SK-N-SH treated with all-trans-retinoic acid at 6 μM for 48 hours (cell line): Measurements from ENCODE around the gene PGAM5.

Source experiments
- ATAC-seq: fragments of 200-7000 bp; cut with Tn5 transposase; 3 replicates; pipeline ENCODE4 v1.9.1; 2020; ENCODE audit warnings: mild to moderate bottlenecking, moderate library complexity
- ARNTL ChIP-seq: fragments of 450-650 bp; formaldehyde crosslinking; IDR thresholded peaks from 2 replicates; pipeline ENCODE4 v1.5.0; 2020; ENCODE audit warnings: low read depth, mild to moderate bottlenecking, moderate library complexity, borderline replicate concordance
- BACH2 ChIP-seq: fragments of 250-450 bp; sonication (Bioruptor Pico); IDR thresholded peaks from 2 replicates; pipeline ENCODE4 v1.9.0; 2021; ENCODE audit warnings: mild to moderate bottlenecking, borderline replicate concordance
- CSDC2 ChIP-seq: fragments of 250-450 bp; sonication (Bioruptor Pico); IDR thresholded peaks from 2 replicates; pipeline ENCODE4 v1.5.0; 2020; ENCODE audit warnings: mild to moderate bottlenecking, moderate library complexity
- CSRNP3 ChIP-seq: fragments of 250-450 bp; sonication (Bioruptor Pico); IDR thresholded peaks from 2 replicates; pipeline ENCODE4 v1.5.1; 2021; ENCODE audit warnings: mild to moderate bottlenecking, moderate library complexity
- ESRRG ChIP-seq: fragments of 250-450 bp; sonication (Bioruptor Pico); IDR thresholded peaks from 2 replicates; pipeline ENCODE4 v1.6.1; 2021; ENCODE audit warnings: mild to moderate bottlenecking
- GLIS3 ChIP-seq: fragments of 250-450 bp; sonication (Bioruptor Pico); IDR thresholded peaks from 2 replicates; pipeline ENCODE4 v1.5.0; 2020; ENCODE audit warnings: mild to moderate bottlenecking, moderate library complexity
- ISL1 ChIP-seq: fragments of 250-450 bp; sonication (Bioruptor Pico); IDR thresholded peaks from 2 replicates; pipeline ENCODE4 v2.1.2; 2022; ENCODE audit warnings: mild to moderate bottlenecking, moderate library complexity
- OSR1 ChIP-seq: fragments of 250-450 bp; sonication (Bioruptor Pico); IDR thresholded peaks from 2 replicates; pipeline ENCODE4 v1.8.0; 2022; ENCODE audit warnings: moderate library complexity, mild to moderate bottlenecking, inconsistent platforms
- PPARA ChIP-seq: fragments of 250-450 bp; sonication (Bioruptor Pico); IDR thresholded peaks from 2 replicates; pipeline ENCODE4 v1.5.0; 2020; ENCODE audit warnings: mild to moderate bottlenecking, borderline replicate concordance
- RARB ChIP-seq: fragments of 250-450 bp; sonication (Bioruptor Pico); IDR thresholded peaks from 2 replicates; pipeline ENCODE4 v1.8.0; 2021; ENCODE audit warnings: mild to moderate bottlenecking, moderate library complexity
- TCF4 ChIP-seq: fragments of 250-450 bp; sonication (Bioruptor Pico); IDR thresholded peaks from 2 replicates; pipeline ENCODE4 v1.8.0; 2021; ENCODE audit warnings: mild to moderate bottlenecking, moderate library complexity, borderline replicate concordance
- TOX ChIP-seq: fragments of 250-450 bp; sonication (Bioruptor Pico); IDR thresholded peaks from 2 replicates; pipeline ENCODE4 v1.8.0; 2021; ENCODE audit warnings: mild to moderate bottlenecking, moderate library complexity, borderline replicate concordance
- TSHZ2 ChIP-seq: fragments of 250-450 bp; sonication (Bioruptor Pico); IDR thresholded peaks from 2 replicates; pipeline ENCODE4 v1.5.0; 2020; ENCODE audit warnings: mild to moderate bottlenecking, moderate library complexity
- ZC3H10 ChIP-seq: fragments of 250-450 bp; sonication (Bioruptor Pico); IDR thresholded peaks from 2 replicates; pipeline ENCODE4 v1.5.1; 2021; ENCODE audit warnings: mild to moderate bottlenecking, moderate library complexity
- ZFP3 ChIP-seq: fragments of 250-450 bp; sonication (Bioruptor Pico); IDR thresholded peaks from 2 replicates; pipeline ENCODE4 v1.5.0; 2020; ENCODE audit warnings: mild to moderate bottlenecking, moderate library complexity
- ZFP30 ChIP-seq: fragments of 450-650 bp; formaldehyde crosslinking; IDR thresholded peaks from 2 replicates; pipeline ENCODE4 v1.5.0; 2022; ENCODE audit warnings: mild to moderate bottlenecking, moderate library complexity
- ZNF565 ChIP-seq: fragments of 450-650 bp; formaldehyde crosslinking; conservative IDR thresholded peaks from 2 replicates; pipeline ENCODE4 v1.5.0; 2020; ENCODE audit warnings: low read depth, mild to moderate bottlenecking, moderate library complexity
- ZNF70 ChIP-seq: fragments of 450-650 bp; formaldehyde crosslinking; IDR thresholded peaks from 2 replicates; pipeline ENCODE4 v1.5.0; 2020; ENCODE audit warnings: mild to moderate bottlenecking, moderate library complexity
- ZNF8 ChIP-seq: fragments of 450-650 bp; formaldehyde crosslinking; IDR thresholded peaks from 2 replicates; pipeline ENCODE4 v1.5.0; 2020; ENCODE audit warnings: mild to moderate bottlenecking, moderate library complexity
- TF ChIP-seq, protein P1 (sequence below): fragments of 250-450 bp; sonication (Bioruptor Pico); IDR thresholded peaks from 2 replicates; pipeline ENCODE4 v1.8.0; 2021; ENCODE audit warnings: low read depth, mild to moderate bottlenecking, moderate library complexity, borderline replicate concordance
- TF ChIP-seq, protein P2 (sequence below): fragments of 250-450 bp; sonication (Bioruptor Pico); IDR thresholded peaks from 2 replicates; pipeline ENCODE4 v1.8.0; 2020; ENCODE audit warnings: mild to moderate bottlenecking, moderate library complexity, borderline replicate concordance
- TF ChIP-seq, protein P3 (sequence below): fragments of 250-450 bp; sonication (Bioruptor Pico); IDR thresholded peaks from 2 replicates; pipeline ENCODE4 v1.5.1; 2020; ENCODE audit warnings: low read depth, mild to moderate bottlenecking, moderate library complexity

Gene PGAM5

DNA sequence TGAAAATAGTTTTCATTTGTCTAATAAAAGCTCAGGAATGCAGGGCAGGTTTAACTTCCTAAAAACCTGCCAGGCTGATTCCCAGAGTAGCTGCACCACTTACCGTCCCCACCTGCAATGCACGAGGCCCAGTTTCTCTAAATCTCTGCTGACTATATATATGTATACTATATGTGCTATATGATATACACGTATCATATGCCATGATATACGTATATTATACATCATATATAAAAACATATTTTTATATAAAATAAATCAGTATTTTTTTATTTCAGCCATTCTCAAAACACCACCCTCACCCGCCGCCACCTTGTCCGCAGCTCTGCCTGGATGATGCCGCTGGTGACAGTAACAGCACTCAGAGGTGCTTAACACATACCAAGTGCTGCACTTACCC is 48.7 kb downstream of the PGAM5 start:
- no peak for ATAC-seq
- TF ChIP-seq GLIS3 (no peak), ZC3H10 (no peak), ZFP30 (CRISPR knock-in tag) (no peak), TSHZ2 (CRISPR knock-in tag) (no peak), ARNTL (no peak), ZNF565 (CRISPR knock-in tag) (no peak), ZNF8 (CRISPR knock-in tag) (no peak), ZNF70 (no peak), CSDC2 (no peak), ESRRG (CRISPR knock-in tag) (no peak), TOX (CRISPR knock-in tag) (no peak), ZFP3 (CRISPR knock-in tag) (no peak), TCF4 (CRISPR knock-in tag) (no peak), PPARA (no peak)
- TF ChIP-seq, protein P1, sequence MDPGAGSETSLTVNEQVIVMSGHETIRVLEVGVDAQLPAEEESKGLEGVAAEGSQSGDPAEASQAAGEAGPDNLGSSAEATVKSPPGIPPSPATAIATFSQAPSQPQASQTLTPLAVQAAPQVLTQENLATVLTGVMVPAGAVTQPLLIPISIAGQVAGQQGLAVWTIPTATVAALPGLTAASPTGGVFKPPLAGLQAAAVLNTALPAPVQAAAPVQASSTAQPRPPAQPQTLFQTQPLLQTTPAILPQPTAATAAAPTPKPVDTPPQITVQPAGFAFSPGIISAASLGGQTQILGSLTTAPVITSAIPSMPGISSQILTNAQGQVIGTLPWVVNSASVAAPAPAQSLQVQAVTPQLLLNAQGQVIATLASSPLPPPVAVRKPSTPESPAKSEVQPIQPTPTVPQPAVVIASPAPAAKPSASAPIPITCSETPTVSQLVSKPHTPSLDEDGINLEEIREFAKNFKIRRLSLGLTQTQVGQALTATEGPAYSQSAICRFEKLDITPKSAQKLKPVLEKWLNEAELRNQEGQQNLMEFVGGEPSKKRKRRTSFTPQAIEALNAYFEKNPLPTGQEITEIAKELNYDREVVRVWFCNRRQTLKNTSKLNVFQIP, result no peak
- TF ChIP-seq, protein P2, sequence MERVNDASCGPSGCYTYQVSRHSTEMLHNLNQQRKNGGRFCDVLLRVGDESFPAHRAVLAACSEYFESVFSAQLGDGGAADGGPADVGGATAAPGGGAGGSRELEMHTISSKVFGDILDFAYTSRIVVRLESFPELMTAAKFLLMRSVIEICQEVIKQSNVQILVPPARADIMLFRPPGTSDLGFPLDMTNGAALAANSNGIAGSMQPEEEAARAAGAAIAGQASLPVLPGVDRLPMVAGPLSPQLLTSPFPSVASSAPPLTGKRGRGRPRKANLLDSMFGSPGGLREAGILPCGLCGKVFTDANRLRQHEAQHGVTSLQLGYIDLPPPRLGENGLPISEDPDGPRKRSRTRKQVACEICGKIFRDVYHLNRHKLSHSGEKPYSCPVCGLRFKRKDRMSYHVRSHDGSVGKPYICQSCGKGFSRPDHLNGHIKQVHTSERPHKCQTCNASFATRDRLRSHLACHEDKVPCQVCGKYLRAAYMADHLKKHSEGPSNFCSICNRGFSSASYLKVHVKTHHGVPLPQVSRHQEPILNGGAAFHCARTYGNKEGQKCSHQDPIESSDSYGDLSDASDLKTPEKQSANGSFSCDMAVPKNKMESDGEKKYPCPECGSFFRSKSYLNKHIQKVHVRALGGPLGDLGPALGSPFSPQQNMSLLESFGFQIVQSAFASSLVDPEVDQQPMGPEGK (CRISPR knock-in tag), result no peak
- TF ChIP-seq, protein P3, sequence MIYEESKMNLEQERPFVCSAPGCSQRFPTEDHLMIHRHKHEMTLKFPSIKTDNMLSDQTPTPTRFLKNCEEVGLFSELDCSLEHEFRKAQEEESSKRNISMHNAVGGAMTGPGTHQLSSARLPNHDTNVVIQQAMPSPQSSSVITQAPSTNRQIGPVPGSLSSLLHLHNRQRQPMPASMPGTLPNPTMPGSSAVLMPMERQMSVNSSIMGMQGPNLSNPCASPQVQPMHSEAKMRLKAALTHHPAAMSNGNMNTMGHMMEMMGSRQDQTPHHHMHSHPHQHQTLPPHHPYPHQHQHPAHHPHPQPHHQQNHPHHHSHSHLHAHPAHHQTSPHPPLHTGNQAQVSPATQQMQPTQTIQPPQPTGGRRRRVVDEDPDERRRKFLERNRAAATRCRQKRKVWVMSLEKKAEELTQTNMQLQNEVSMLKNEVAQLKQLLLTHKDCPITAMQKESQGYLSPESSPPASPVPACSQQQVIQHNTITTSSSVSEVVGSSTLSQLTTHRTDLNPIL (CRISPR knock-in tag), result no peak
- TF ChIP-seq, all 23 proteins: peak for 0

GRCh38 chr12:132761032-132761920 is 50.6 kb downstream of the PGAM5 start, which contains the start of gene ANKLE2:
Gene ANKLE2 (minus strand): TSS chr12:132761832. CDS start chr12:132761798, 34 bp downstream.
- peak; percentile 67 for ATAC-seq
- TF ChIP-seq BACH2 (no peak), ISL1 (CRISPR knock-in tag) (no peak), ZNF8 (CRISPR knock-in tag) (no peak), RARB (no peak), ZFP30 (CRISPR knock-in tag) (no peak), ZNF565 (CRISPR knock-in tag) (no peak), OSR1 (no peak), CSRNP3 (CRISPR knock-in tag) (no peak), ZC3H10 (no peak), TCF4 (CRISPR knock-in tag) (no peak), ZNF70 (no peak)
- TF ChIP-seq, protein P3 (CRISPR knock-in tag), result no peak
- TF ChIP-seq, protein P1, result no peak
